Measurements from ENCODE around the gene NEK5.

NEK5 gene

GRCh38 chr13:52137489-52137888 lies 8.6 kb upstream of the NEK5 start:
- H3K27ac ChIP-seq = no peak overlapping the region
- DNase-seq (ENCODE audit: low spot score) = no peak
- CTCF ChIA-PET = no interaction called here
- no peak for TF ChIP-seq CTCF (conservative IDR thresholded peaks at IDR 0.05; ENCODE audit: low read depth)
- POLR2A ChIA-PET (ENCODE audit: low non-redundant PET) = no interaction called here

GRCh38 chr13:52136763-52137162 lies 7.9 kb upstream of the NEK5 start:
- DNase-seq (ENCODE audit: low spot score) = no peak
- no peak overlapping the region for H3K27ac ChIP-seq
- TF ChIP-seq CTCF (conservative IDR thresholded peaks at IDR 0.05; ENCODE audit: low read depth) = no peak
- POLR2A ChIA-PET (ENCODE audit: low non-redundant PET) = no interaction called here
- CTCF ChIA-PET = no interaction called here

GRCh38 chr13:52130641-52131040 lies 1.8 kb upstream of the NEK5 start:
- ChIA-PET POLR2A (ENCODE audit: low non-redundant PET) (no interaction called here), CTCF (interaction anchor here (1.0 kb wide), 1 partner anchor 320 kb away, joined by 3 read pairs; no protein-coding TSS in a partner anchor)
- DNase-seq (ENCODE audit: low spot score) = peak; percentile 46
- no peak overlapping the region for H3K27ac ChIP-seq
- TF ChIP-seq CTCF (conservative IDR thresholded peaks at IDR 0.05; ENCODE audit: low read depth) = no peak

- TF ChIP-seq CTCF (conservative IDR thresholded peaks at IDR 0.05; ENCODE audit: low read depth) = peak; percentile 83
- ChIA-PET POLR2A (ENCODE audit: low non-redundant PET) (no interaction called here), CTCF (interaction anchor here (0.5 to 3.1 kb wide), 20 partner anchors 9 to 842 kb away, joined by 3 to 38 read pairs (median 3); no protein-coding TSS in a partner anchor)
- 0 out of 2 replicates have a peak overlapping the region, but pooled peaks have one; percentile 15 for H3K27ac ChIP-seq
- peak; percentile 83 for DNase-seq (ENCODE audit: low spot score)
Measured at GRCh38 chr13:52127783-52128702, 830 bp downstream of the NEK5 start.

- no peak for DNase-seq (ENCODE audit: low spot score)
- TF ChIP-seq CTCF (conservative IDR thresholded peaks at IDR 0.05; ENCODE audit: low read depth) = no peak
- H3K27ac ChIP-seq = no peak overlapping the region
- CTCF ChIA-PET = interaction anchor here (0.5 to 3.1 kb wide), 12 partner anchors 10 to 537 kb away, joined by 3 to 38 read pairs (median 6); no protein-coding TSS in a partner anchor
- POLR2A ChIA-PET (ENCODE audit: low non-redundant PET) = no interaction called here
Measured at GRCh38 chr13:52127378-52127777, 1.5 kb downstream of the NEK5 start.

- POLR2A ChIA-PET (ENCODE audit: low non-redundant PET) = no interaction called here
- no peak for DNase-seq (ENCODE audit: low spot score)
- no peak overlapping the region for H3K27ac ChIP-seq
- CTCF ChIA-PET = interaction anchor here (0.6 to 0.7 kb wide), 3 partner anchors 21 to 230 kb away, joined by 3 to 4 read pairs (median 3); no protein-coding TSS in a partner anchor
- TF ChIP-seq CTCF (conservative IDR thresholded peaks at IDR 0.05; ENCODE audit: low read depth) = no peak
Measured at GRCh38 chr13:52125547-52125946, 3.3 kb downstream of the NEK5 start.

Data from RWPE1 (cell line).